SK-N-SH (cell line): ENCODE measurements around the gene ZNF267. TPM values are rescaled to one million over a fixed set of nuclear protein-coding genes. Genes with fewer than 3 reads are reported as not detected.
A peak's percentile ranks its signal among the peaks of the same experiment; 100 is the strongest.

Source experiments
- CTCF ChIA-PET: fragments of 300-600, 350-600 bp; formaldehyde crosslinking; extraction: SDS; loops from one replicate; lab custom pipeline; 2021; lab: Yijun Ruan, JAX
- POLR2A ChIA-PET: fragments of 350-600 bp; sonication (Branson Sonifier 250); formaldehyde crosslinking; extraction: SDS; loops from one replicate; lab custom pipeline; 2020; ENCODE audit warnings: antibody characterized with exemption, inconsistent platforms; lab: Yijun Ruan, JAX
- DNase-seq: peaks from one replicate; pipeline ENCODE4 v3.0.0; 2012
- H2AFZ ChIP-seq: fragments of 200-600 bp; sonication (generic); 2 replicates; pipeline ENCODE4 v1.8.1; 2016; ENCODE audit warnings: antibody characterized with exemption, mild to moderate bottlenecking, low read depth
- H3F3A ChIP-seq: fragments of 200-600 bp; sonication (generic); replicated peaks from 2 replicates; pipeline ENCODE3; 2016; ENCODE audit warnings: antibody characterized with exemption, mild to moderate bottlenecking; ENCODE audit not compliant: insufficient read depth
- H3K27ac ChIP-seq, 2 experiments: fragments of 200-500 bp in 1 of 2; fragments of 200-600 bp in 1 of 2; sonication (Bioruptor generic) in 1 of 2; sonication (generic), shearing (Covaris generic) in 1 of 2; 2 replicates each; pipeline versions ENCODE4 v1.5.1 to v1.6.1; 2014 to 2016; ENCODE audit warnings: low read depth in 2 of 2, inconsistent platforms in 1 of 2, low read length in 1 of 2, mild to moderate bottlenecking in 1 of 2, mixed read lengths in 1 of 2
- H3K27me3 ChIP-seq: fragments of 200-600 bp; sonication (generic), shearing (Covaris generic); 2 replicates; pipeline ENCODE4 v1.6.1; 2016; ENCODE audit warnings: mixed run types; ENCODE audit not compliant: insufficient read depth
- H3K36me3 ChIP-seq, 2 experiments: fragments of 200-500 bp in 1 of 2; fragments of 200-600 bp in 1 of 2; sonication (Bioruptor generic) in 1 of 2; sonication (generic) in 1 of 2; replicated peaks in 1 of 2; 2 replicates each; pipeline versions ENCODE3 to v1.5.1; 2014 to 2016; ENCODE audit warnings: low read length in 1 of 2, mild to moderate bottlenecking in 1 of 2; ENCODE audit not compliant: insufficient read depth in 2 of 2, control insufficient read depth in 1 of 2
- H3K4me1 ChIP-seq, 2 experiments: fragments of 200-500 bp in 1 of 2; fragments of 200-600 bp in 1 of 2; sonication (Bioruptor generic) in 1 of 2; sonication (generic), shearing (Covaris generic) in 1 of 2; 2 replicates each; pipeline versions ENCODE4 v1.5.1 to v1.6.1; 2014 to 2016; ENCODE audit warnings: low read depth in 1 of 2, low read length in 1 of 2, mixed run types in 1 of 2; ENCODE audit not compliant: insufficient read depth in 2 of 2, control insufficient read depth in 1 of 2
- H3K4me2 ChIP-seq: fragments of 200-600 bp; sonication (generic), shearing (Covaris generic); 2 replicates; pipeline ENCODE4 v1.6.1; 2017; ENCODE audit warnings: mixed run types
- H3K4me3 ChIP-seq, 2 experiments: fragments of 200-500 bp in 1 of 2; fragments of 200-600 bp in 1 of 2; sonication (Bioruptor generic) in 1 of 2; sonication (generic), shearing (Covaris generic) in 1 of 2; 2 replicates each; pipeline versions ENCODE4 v1.5.1 to v1.8.1; 2014 to 2016; ENCODE audit warnings: low read depth in 2 of 2, inconsistent platforms in 1 of 2, low read length in 1 of 2, mild to moderate bottlenecking in 1 of 2, mixed read lengths in 1 of 2, moderate library complexity in 1 of 2
- H3K79me2 ChIP-seq: fragments of 200-600 bp; sonication (generic); 2 replicates; pipeline ENCODE4 v1.8.1; 2017; ENCODE audit warnings: mild to moderate bottlenecking; ENCODE audit not compliant: insufficient read depth
- H3K9ac ChIP-seq: fragments of 200-600 bp; sonication (generic); 2 replicates; pipeline ENCODE4 v1.6.1; 2017; ENCODE audit warnings: mixed run types
- H3K9me2 ChIP-seq: fragments of 200-600 bp; sonication (generic); 2 replicates; pipeline ENCODE4 v1.6.1; 2017; ENCODE audit warnings: mixed run types
- H3K9me3 ChIP-seq: fragments of 200-600 bp; sonication (generic); 2 replicates; pipeline ENCODE4 v1.6.1; 2017; ENCODE audit warnings: mixed run types, mild to moderate bottlenecking, moderate library complexity
- H4K20me1 ChIP-seq: fragments of 200-600 bp; sonication (generic); 2 replicates; pipeline ENCODE4 v1.6.1; 2017; ENCODE audit warnings: mild to moderate bottlenecking, mixed run types; ENCODE audit not compliant: insufficient read depth
- CHD2 ChIP-seq: fragments of 150-350 bp; IDR thresholded peaks from 2 replicates; pipeline ENCODE4 v1.6.1; 2018; ENCODE audit warnings: low read length; ENCODE audit not compliant: partially characterized antibody
- ELF1 ChIP-seq: IDR thresholded peaks from 2 replicates; pipeline ENCODE4 v1.4.0; 2012
- EZH2phosphoT487 ChIP-seq: fragments of 200-600 bp; sonication (generic); IDR thresholded peaks from 2 replicates; pipeline ENCODE4 v1.6.1; 2017; ENCODE audit warnings: low read depth, mixed run types, mild to moderate bottlenecking, antibody characterized with exemption, moderate library complexity, borderline replicate concordance
- FOSL2 ChIP-seq: IDR thresholded peaks from 2 replicates; pipeline ENCODE4 v1.4.0; 2012; ENCODE audit warnings: low read depth, mild to moderate bottlenecking, moderate library complexity, borderline replicate concordance
- FOXJ3 ChIP-seq: sonication (generic); formaldehyde crosslinking; IDR thresholded peaks from 2 replicates; pipeline ENCODE4 v1.5.1; 2020; ENCODE audit warnings: mild to moderate bottlenecking, missing genetic modification reagents
- GABPA ChIP-seq: IDR thresholded peaks from 2 replicates; pipeline ENCODE4 v1.4.0; 2012; ENCODE audit warnings: low read depth, mild to moderate bottlenecking
- GATA2 ChIP-seq: sonication (generic); formaldehyde crosslinking; IDR thresholded peaks from 2 replicates; pipeline ENCODE4 v1.5.0; 2020; ENCODE audit warnings: mild to moderate bottlenecking, missing genetic modification reagents
- MEF2A ChIP-seq: IDR thresholded peaks from 2 replicates; pipeline ENCODE4 v1.4.0; 2012; ENCODE audit warnings: low read depth, borderline replicate concordance
- MXI1 ChIP-seq: IDR thresholded peaks from 2 replicates; pipeline ENCODE4 v1.6.1; 2012; ENCODE audit warnings: mild to moderate bottlenecking, low read depth, low read length, improper control_type of control experiment
- NFIC ChIP-seq: IDR thresholded peaks from 2 replicates; pipeline ENCODE4 v1.4.0; 2012; ENCODE audit warnings: borderline replicate concordance
- NRF1 ChIP-seq: IDR thresholded peaks from 2 replicates; pipeline ENCODE4 v1.6.1; 2012; ENCODE audit warnings: low read depth, mild to moderate bottlenecking, low read length
- RCOR1 ChIP-seq: fragments of 150-350 bp; IDR thresholded peaks from 2 replicates; pipeline ENCODE4 v1.6.1; 2017; ENCODE audit warnings: antibody characterized with exemption, low read length
- RFX5 ChIP-seq: IDR thresholded peaks from 2 replicates; pipeline ENCODE4 v1.6.1; 2012; ENCODE audit warnings: mild to moderate bottlenecking, improper control_type of control experiment, low read length
- TAF1 ChIP-seq: IDR thresholded peaks from 2 replicates; pipeline ENCODE4 v1.6.1; 2012; ENCODE audit warnings: low read depth, mild to moderate bottlenecking, low read length, moderate library complexity, borderline replicate concordance
- TEAD4 ChIP-seq: IDR thresholded peaks from 2 replicates; pipeline ENCODE4 v1.4.0; 2012; ENCODE audit warnings: mild to moderate bottlenecking, borderline replicate concordance; ENCODE audit not compliant: insufficient read depth
- YY1 ChIP-seq: IDR thresholded peaks from 2 replicates; pipeline ENCODE4 v1.4.0; 2012; ENCODE audit warnings: low read depth, mild to moderate bottlenecking
- WGBS: methylation state at CpG from one replicate; pipeline ENCODE4 v1.1.6; 2017; ENCODE audit warnings: low lambda C conversion rate; 5-methylcytosine and 5-hydroxymethylcytosine counted together
- polyA plus RNA-seq, 3 experiments: library from polyadenylated mRNA; depleted of rRNA; stranded (reverse); fragments of >200 nt; gene quantifications; 2 replicates each; pipeline ENCODE4 v1.2.3, GENCODE V29; 2012
- TF ChIP-seq, protein P1 (sequence below): fragments of 150-350 bp; IDR thresholded peaks from 2 replicates; pipeline ENCODE4 v1.6.1; 2016; ENCODE audit warnings: mild to moderate bottlenecking, low read depth, low read length
- TF ChIP-seq, protein P2 (sequence below): IDR thresholded peaks from 2 replicates; pipeline ENCODE4 v1.4.0; 2012; ENCODE audit warnings: low read depth, borderline replicate concordance
- TF ChIP-seq, protein P3 (sequence below): IDR thresholded peaks from 2 replicates; pipeline ENCODE4 v1.4.0; 2012; ENCODE audit warnings: low read depth

Gene ZNF267
- polyA plus RNA-seq, 1 of the 3 experiments (the other 2 are of a cell fraction) = 1.7 TPM

DNA sequence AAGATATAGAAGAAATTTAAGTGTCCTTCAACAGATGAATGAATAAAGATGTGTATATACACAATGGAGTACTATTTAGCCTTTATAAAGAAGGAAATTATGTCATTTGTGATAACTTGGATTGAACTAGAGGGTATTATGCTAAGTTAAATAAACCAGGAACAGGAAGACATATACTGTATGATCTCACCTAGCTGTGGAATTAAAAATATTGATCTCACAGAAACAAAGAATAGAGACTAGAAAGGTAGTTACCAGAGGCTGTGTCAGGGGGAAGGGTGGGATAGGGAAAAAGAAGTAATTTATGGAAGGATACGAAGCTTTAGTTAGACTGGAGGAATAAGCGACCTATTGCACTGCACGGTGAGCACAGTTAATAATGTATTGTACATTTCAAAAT is 5.4 kb upstream of the ZNF267 start:
- Histone ChIP-seq H2AFZ (0 out of 2 replicates have a peak overlapping the region, but pooled peaks have one; percentile 67), H3K4me3 (no peak overlapping the region), H3K36me3 (no peaks in the 10 kb centered on the region), H3K4me2 (no peak overlapping the region), H3K27ac (no peak overlapping the region), H3F3A (peaks cover 10% of the 10 kb centered on the region), H4K20me1 (no peaks in the 10 kb centered on the region), H3K9me2 (no peaks in the 10 kb centered on the region), H3K9ac (no peak overlapping the region), H3K9me3 (no peaks in the 10 kb centered on the region), H3K4me1 (peaks cover 2 to 3% of the 10 kb centered on the region in 2 experiments; a peak in 2 of 4 replicates), H3K79me2 (no peaks in the 10 kb centered on the region), H3K27me3 (peaks cover 10% of the 10 kb centered on the region; the same call in 1 of the 2 replicates)
- no peak for DNase-seq
- 6% methylated on average over 3 of the region's 3 CpGs for WGBS
- CTCF ChIA-PET = interaction anchor here (0.6 to 13.6 kb wide), 24 partner anchors 9 to 882 kb away, joined by 3 to 144 read pairs (median 4); partner anchors contain the start of genes ARMC5, HSD3B7 and RUSF1
- no peak for TF ChIP-seq RFX5
- TF ChIP-seq, protein P1, sequence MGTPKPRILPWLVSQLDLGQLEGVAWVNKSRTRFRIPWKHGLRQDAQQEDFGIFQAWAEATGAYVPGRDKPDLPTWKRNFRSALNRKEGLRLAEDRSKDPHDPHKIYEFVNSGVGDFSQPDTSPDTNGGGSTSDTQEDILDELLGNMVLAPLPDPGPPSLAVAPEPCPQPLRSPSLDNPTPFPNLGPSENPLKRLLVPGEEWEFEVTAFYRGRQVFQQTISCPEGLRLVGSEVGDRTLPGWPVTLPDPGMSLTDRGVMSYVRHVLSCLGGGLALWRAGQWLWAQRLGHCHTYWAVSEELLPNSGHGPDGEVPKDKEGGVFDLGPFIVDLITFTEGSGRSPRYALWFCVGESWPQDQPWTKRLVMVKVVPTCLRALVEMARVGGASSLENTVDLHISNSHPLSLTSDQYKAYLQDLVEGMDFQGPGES = no peak
- no peak for TF ChIP-seq EZH2phosphoT487
- TF ChIP-seq FOXJ3 (CRISPR knock-in tag) = no peak
- TF ChIP-seq, protein P2, sequence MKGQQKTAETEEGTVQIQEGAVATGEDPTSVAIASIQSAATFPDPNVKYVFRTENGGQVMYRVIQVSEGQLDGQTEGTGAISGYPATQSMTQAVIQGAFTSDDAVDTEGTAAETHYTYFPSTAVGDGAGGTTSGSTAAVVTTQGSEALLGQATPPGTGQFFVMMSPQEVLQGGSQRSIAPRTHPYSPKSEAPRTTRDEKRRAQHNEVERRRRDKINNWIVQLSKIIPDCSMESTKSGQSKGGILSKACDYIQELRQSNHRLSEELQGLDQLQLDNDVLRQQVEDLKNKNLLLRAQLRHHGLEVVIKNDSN = no peak
- TF ChIP-seq TEAD4 = no peak
- TF ChIP-seq, protein P3, sequence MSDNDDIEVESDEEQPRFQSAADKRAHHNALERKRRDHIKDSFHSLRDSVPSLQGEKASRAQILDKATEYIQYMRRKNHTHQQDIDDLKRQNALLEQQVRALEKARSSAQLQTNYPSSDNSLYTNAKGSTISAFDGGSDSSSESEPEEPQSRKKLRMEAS = no peak
- no peak for TF ChIP-seq GATA2 (CRISPR knock-in tag)
- no peak for TF ChIP-seq NRF1
- no peak for TF ChIP-seq TAF1
- TF ChIP-seq RCOR1 = no peak
- no peak for TF ChIP-seq MXI1
- no peak for TF ChIP-seq GABPA
- TF ChIP-seq NFIC = no peak
- TF ChIP-seq FOSL2 = no peak
- no peak for TF ChIP-seq CHD2
- no peak for TF ChIP-seq MEF2A
- no peak for TF ChIP-seq ELF1
- TF ChIP-seq YY1 = no peak
- POLR2A ChIA-PET = no interaction called here
